ENCODE data around the gene USP33.
"Not testable (repeated sequence)": the region's sequence is repeated elsewhere in the genome, so short reads cannot be mapped to it uniquely, and the experiment has no call there.

Gene USP33

GRCh38 chr1:77732090-77732489 lies 27.6 kb downstream of the USP33 start:
- no peak for DNase-seq

GRCh38 chr1:77725706-77726105 lies 33.9 kb downstream of the USP33 start:
- DNase-seq: no peak

GRCh38 chr1:77718181-77718580 lies 41.5 kb downstream of the USP33 start:
- DNase-seq: no peak

- no peak for DNase-seq
Measured at GRCh38 chr1:77716065-77716464, 43.6 kb downstream of the USP33 start.

GRCh38 chr1:77709727-77710126 lies 49.9 kb downstream of the USP33 start:
- DNase-seq: no peak

GRCh38 chr1:77706321-77706720 lies 53.3 kb downstream of the USP33 start:
- DNase-seq: no peak

- DNase-seq: no peak
Measured at GRCh38 chr1:77704736-77705135, 54.9 kb downstream of the USP33 start.

- not testable (repeated sequence) for DNase-seq
Measured at GRCh38 chr1:77699673-77700072, 60.0 kb downstream of the USP33 start.

GRCh38 chr1:77697441-77697840 lies 62.2 kb downstream of the USP33 start:
- DNase-seq: no peak

- DNase-seq: no peak
Measured at GRCh38 chr1:77688939-77689338, 70.7 kb downstream of the USP33 start.

- no peak for DNase-seq
Measured at GRCh38 chr1:77687519-77687906, 72.1 kb downstream of the USP33 start.

- DNase-seq: no peak
Measured at GRCh38 chr1:77686796-77687518, 72.7 kb downstream of the USP33 start.

GRCh38 chr1:77683160-77684148 lies 76.2 kb downstream of the USP33 start:
- peak; percentile 89 for DNase-seq

- DNase-seq: peak; percentile 93
Measured at GRCh38 chr1:77682460-77683159, 77.0 kb downstream of the USP33 start, which contains the start of gene ZZZ3. TSS of gene ZZZ3 (minus strand) at chr1:77682658. CDS start at chr1:77633354, 49,304 bp downstream.

- DNase-seq: no peak
Measured at GRCh38 chr1:77680173-77680572, 79.5 kb downstream of the USP33 start.

- DNase-seq: no peak
Measured at GRCh38 chr1:77678660-77679610, 80.7 kb downstream of the USP33 start.

GRCh38 chr1:77674807-77675206 lies 84.8 kb downstream of the USP33 start:
- not testable (repeated sequence) for DNase-seq

- DNase-seq: no peak
Measured at GRCh38 chr1:77673716-77674355, 85.8 kb downstream of the USP33 start.

- DNase-seq: no peak
Measured at GRCh38 chr1:77673030-77673429, 86.6 kb downstream of the USP33 start.

GRCh38 chr1:77672374-77672773 lies 87.3 kb downstream of the USP33 start:
- no peak for DNase-seq

GRCh38 chr1:77671836-77672235 lies 87.8 kb downstream of the USP33 start:
- no peak for DNase-seq
